COLO668 (cell line): ENCODE measurements around the gene TIMP4.

ENCODE experiments used
- DNase-seq: peaks from one replicate; lab custom pipeline; 2025; ENCODE audit not compliant: unreplicated experiment; lab: John Stamatoyannopoulos, UW

The TIMP4 gene

DNA sequence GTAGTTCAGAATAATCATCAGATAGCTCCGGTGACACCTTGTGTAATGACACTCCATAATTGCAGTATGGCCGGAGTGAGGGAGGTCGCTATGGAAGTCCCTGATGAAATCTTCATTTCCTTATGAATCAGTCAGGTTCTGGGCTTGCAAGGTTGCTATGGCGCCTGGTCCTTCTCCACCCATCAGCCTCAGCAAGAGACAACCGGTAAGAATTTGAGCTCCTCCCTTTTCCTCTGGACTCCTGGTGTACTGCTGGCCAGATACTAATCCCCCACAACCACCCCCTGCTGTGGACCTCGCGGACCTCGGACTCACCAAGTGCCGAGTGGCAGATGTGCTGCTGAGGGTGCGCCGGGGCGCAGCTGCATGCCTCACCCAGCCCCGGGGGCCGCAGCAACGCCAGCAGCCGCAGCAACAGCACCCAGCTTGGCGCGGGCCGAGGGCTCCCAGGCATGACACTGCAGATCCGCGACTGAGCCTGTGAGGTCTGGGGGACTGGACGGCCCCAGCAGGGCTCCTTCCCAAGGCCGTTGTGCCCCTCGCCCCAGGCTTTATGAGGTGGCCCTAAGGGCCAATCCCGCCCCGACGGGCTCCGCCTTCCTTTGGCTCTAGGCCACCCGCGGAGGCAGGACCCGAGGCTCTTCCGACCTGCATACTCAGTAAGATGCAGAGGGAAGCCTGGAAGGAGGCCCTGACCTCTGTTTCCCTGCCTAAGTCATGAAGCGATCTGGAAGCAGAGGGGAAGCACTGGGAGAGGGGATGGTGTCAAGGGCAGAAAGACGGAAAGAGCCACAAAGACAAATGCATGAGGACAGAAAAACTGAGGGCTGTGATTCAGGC, at the start of gene TIMP4:
Gene TIMP4 (minus strand): TSS at position 526 of the 840 bp plus-strand sequence. CDS start 72 bp downstream, at position 454.
- DNase-seq, result no peak

DNA sequence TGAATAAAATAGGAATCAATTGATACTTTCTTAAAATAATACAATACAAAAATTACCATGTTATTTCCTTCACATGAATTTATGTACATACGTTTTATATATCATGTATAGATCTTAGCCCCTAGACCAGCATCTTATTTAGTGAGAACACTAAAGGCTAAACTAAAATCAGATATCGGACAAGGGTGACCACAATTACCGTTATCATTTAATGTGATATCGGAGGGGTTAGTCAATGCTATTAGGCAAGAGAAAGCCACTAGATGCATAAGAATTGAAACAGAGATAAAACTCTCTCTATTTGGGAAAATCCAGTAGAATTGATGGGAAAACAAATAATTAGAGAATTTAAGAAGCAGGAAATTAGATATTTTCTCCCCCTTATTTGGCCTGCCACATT, 46.5 kb upstream of the TIMP4 start:
- no peak for DNase-seq

DNA sequence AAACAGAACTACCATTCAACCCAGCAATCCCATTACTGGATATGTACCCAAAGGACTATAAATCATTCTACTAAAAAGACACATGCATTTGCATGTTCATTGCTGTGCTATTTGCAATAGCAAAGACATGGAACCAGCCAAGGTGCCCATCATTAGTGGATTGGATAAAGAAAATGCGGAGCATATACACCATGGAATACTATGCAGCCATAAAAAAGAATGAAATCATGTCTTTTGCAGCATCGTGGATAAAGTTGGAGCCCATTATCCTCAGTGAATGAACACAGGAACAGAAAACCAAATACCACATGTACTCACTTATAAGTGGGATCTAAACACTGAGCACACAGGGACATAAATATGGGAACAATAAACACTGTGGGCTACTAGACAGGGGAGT, 43.1 kb upstream of the TIMP4 start:
- DNase-seq, result no peak

DNA sequence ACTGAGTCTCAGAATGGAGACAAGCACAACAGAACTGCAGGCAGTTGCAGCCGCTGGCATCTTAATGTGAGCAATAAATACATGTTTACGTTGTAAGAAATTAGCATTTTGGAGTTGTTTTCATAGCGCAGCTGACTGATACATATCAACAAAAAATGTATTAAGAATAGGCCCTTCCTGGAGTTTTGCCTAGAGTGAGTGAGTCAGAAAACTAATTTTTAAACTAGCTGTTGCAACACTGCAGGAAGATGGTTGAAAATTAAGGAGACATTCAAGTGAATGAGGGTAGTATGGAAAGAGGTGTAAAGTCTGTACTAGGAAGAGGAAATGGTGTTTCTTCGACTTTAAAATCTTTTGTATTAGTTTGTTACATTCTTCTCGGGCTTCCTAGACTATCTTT, 39.6 kb upstream of the TIMP4 start:
- DNase-seq, result no peak

DNA sequence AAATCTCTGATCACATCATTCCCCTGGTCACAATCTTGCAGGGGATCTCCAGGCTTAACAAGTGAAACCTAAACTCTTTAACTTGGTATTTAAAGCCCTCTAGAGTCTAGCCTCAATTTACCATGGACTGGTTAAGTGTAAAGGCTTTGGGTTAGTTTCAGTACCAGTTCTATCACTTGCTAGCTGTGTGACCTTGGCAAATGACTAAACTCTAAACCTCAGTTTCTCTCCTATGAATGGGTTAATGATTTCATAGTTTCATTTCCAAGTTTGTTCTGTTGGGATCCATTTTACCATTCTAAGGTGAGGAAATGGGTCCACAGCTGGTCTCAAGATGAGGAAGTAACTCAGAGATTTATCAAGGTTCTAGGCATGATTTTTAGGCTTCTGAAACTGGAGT, 38.8 kb upstream of the TIMP4 start:
- no peak for DNase-seq

DNA sequence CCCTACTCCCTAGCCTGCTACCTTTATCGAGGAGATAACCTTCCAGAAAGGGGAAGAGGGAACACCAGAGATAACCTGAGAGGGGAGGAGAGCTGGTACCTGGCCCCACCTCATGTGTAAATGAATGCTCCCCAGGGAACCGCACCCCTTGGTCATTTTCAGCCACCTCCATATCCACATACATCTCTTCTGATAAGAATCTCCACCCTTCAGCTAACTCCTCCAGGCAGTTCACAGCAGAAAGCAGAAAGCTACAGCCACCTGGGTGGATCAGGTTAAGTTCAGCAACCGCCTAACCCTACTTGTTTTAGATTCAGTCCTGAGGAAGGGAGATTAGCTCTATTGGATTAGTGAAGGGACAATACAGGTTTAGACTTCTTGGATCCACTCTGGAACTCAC, 38.0 kb upstream of the TIMP4 start:
- no peak for DNase-seq

DNA sequence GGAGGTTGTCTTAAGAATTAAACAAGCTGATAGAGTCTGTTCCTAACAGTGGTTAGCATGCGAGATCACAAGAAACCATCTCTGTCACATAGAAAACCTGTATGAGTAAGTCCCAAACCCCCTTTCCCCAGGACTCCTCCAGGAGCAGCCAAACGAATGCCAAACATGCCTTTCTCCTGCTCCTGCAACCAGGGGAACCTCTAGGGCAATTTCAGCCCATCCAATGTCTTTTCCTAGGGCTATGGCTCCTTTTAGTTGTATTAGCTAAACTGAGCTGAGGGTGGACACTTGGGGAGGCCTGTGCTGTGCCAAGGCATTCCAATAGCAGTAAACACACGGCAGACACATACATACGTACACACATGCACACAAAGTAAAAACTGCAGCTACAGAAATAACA, 36.5 kb upstream of the TIMP4 start:
- DNase-seq, result no peak

DNA sequence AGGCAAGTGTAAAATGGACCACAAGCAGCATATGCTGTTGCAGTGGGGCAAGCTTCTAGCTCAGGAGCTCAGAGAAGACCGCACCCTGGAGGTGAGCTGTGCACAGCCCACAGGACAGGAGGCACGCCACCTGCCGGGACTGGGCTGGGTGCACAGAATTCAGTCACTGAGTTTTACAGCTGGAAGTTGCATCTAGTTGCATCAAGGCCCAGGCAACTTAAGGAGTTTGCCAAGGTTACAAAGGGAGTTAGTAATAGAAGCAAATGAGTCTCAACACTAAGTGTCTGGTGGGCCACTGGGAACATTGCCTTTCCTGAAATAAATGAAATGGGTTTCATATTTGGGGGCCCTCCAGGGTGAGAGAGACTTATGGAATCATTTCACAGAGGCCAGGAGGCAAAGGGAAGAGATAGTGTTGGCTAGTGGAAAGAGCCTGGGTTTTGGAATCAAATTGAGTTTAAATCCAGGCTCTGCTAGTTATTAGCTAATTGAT, 36.0 kb upstream of the TIMP4 start:
- DNase-seq, result no peak

DNA sequence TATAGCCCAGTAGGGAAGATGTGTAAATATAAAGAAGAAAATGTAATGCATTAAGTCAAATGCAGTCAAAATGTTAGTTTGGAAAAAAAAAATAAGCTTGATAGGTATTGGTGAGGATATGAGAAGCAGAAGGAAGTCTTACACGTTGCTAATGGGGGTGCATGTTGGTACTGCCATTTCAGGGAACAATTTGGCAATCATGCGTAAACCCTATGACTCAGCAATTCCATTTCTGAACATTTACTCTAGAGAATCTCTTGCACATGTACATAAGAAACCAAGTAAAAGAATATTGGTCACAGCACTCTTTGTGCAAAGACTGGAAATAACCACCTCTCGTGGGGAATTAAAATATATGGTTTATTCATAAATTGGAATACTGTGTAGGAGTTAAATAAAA, 35.5 kb upstream of the TIMP4 start:
- no peak for DNase-seq

DNA sequence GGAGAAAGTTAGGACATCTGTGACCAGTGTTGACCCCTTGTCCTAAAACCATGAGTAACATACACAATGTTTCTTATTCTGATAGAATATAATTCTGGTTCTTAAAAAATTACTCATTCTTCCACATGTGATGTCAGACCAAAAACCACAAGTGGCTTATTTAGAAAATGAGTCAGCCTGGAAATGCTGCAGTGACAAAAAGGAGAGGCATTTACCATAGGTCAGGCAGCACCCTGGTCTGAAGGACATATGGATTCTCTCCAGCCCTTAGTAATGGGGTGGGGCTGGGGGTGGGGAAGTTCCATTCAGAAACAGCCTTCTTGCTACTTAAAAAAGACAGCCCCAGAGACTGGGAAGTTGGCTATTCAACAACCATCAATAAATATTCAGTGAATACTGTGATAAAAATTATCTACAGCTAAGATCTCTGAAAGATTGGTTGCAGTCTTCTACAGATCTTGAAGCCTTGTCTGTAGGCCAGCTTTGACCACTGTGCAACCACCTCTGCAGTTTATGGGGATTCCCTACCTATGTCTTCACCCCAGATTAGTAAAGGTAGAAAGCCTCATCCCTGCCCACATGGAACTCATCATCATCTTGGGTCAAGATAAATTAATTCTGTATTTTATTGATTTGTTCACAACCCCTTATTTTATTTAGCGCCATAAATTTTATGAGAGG, 34.9 kb upstream of the TIMP4 start:
- no peak for DNase-seq

DNA sequence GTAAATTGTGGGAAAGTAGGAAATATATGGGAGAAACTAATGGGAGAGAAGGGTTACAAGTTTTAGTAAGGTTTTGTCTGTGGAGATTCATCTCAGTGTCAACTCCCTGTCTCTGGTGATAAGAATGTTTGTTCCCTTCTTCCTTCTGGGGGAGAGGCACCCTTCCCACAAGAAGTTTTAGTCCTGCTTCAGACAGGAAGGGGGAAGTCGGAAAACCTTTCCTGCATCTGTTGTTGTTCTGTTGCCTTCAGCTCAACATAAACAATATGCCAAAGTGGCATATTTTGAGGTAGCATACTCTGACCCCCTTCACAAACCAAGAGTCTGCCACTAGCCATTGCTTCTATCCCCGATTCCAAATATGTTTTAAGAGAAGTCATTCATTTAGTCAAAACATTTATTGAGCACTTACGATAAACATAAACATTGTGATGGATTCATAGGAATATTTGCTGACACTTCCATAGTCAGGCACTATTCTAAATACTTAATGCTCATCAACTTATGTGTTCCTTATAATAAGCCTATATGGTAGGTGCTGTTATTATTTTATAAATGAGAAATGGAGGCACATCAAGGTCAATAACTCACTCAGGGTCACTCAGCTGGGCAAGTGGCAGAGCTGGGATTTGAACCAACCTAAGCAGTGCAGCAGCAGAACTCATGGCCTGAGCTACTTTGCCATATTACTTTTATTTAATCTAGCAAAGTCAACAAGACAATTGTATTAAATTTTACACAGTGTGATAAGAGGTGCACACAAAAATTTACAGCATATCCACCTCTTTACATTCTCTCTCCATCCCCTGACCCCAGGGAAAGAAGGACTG, 34.2 kb upstream of the TIMP4 start:
- DNase-seq, result no peak

DNA sequence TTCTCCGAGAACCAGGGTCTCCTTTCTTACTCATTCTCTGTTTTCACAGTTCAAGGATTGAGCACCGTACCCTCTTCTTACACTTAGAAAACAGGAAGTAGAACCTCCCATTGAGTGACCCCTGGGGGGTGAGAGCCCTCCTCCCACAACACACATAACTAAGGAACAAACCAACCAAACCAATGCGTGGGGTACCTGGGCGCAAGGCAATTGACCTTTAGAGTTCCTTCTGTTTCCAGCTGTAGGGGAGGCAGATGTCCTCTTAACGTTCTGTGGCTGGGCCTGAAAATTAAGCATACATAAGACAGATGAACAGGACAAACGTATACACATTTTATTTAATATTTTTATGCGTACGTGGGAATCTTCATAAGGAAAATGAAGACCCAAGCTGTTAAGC, 33.5 kb upstream of the TIMP4 start:
- DNase-seq, result no peak

DNA sequence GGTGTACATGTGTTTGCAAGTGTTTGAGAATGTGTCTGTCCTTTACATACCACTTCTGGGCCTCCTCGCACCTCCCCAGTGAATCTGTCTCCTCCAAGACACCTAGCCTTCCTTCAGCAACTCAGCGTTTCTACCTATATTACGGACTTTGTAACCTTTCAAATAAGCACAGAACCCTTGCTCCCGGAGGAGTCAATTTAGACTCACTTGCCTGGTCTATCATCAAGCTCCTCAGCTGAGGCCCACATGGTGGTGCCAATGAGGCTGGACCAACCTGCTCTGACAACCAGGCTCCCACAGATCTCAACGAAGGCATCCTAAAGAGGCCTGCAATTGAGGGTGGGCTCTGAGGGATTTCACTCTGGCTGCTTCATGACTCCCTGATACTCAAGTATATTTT, 32.8 kb upstream of the TIMP4 start:
- no peak for DNase-seq

DNA sequence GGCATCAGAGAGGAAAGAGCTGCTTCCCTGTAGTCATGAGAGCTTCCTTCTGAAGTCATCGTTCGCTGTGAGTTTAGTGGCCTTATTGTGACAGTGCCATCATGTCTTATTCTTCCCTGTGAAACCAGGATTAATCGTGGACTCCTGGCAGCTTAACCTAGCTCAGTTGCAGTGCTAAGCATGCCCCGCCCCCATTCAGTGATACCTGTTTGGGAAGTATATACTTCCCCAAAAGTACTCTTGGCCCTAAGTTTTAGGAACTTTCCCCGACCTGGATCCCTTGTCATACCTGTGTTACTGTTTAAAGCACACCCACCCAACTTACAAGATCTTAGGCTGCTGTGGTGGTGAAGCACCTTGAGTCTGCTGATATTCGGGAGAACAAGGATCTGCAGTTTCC, 32.1 kb upstream of the TIMP4 start:
- no peak for DNase-seq

DNA sequence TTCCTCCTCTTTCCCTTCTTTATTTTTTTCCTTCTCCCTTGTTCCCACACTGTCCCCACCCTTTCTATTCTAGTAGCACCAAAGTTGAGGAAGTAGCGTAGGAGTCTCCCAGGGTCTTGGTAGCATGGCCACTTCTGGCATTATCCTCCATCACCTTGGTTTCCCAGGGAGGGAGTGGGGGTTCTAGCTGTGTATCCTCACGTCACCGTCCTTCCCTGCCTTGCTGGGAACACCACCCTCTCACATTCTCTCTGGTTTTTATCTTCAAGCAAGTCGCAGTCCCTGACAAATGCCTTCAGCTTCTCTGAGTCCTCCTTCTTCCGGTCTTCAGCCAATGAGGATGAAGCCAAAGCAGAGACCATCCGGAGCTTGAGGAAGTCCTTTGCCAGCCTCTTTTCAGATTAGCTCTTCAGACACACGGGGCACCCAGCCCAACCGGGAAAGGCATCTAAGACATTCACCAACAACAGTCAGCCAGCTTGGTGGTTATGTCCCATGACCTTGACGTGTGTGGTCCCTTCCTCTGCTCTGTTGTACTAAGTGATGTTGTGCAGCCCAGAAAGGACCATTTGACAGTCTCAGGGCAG, 31.6 kb upstream of the TIMP4 start:
- DNase-seq, result no peak

DNA sequence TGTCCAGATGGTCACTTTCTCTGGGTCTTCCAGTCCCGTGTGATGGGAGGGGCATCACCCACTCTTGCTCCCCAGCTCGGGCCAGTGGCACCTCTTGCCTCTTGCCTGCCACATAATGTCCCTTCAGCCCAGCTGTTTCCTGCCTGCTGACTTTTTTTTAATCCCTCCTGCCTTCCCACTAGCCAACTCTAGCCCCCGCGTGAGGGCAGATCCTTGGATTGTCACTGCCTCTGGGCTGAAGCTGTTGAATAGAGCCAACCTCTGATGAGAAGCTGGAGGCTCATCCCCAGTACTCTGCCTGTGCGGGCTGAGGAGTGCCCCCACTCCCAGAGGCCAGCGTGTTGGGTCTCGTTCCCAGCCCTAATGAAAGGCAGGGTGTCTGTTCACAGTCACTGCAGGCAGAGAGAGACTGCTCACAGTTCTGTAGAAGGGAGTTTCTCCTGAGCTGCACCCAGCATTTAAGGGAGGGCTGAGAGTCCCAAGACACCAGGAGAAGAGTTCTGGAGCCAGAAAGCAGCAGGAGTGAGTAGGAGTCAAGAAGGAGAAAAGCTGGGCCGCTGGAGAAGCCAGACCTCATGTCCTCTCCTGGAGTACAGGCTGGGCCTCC, 30.1 kb upstream of the TIMP4 start:
- DNase-seq, result no peak

DNA sequence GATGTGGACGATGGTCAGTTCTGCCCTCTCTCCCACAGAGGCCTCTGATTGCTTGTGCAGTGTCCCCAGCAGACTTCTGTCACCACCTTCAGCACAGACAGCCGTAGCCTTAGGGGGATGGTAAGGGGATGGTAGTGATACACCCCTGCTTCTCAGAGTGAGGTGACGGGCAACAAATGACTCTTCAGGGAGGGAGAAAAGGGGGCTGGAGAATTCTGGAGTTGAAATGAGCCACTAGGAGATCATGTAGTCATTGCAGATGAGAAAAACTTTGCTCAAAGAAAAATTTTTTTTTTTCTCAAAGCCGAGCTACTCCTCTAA, 29.6 kb upstream of the TIMP4 start:
- no peak for DNase-seq

DNA sequence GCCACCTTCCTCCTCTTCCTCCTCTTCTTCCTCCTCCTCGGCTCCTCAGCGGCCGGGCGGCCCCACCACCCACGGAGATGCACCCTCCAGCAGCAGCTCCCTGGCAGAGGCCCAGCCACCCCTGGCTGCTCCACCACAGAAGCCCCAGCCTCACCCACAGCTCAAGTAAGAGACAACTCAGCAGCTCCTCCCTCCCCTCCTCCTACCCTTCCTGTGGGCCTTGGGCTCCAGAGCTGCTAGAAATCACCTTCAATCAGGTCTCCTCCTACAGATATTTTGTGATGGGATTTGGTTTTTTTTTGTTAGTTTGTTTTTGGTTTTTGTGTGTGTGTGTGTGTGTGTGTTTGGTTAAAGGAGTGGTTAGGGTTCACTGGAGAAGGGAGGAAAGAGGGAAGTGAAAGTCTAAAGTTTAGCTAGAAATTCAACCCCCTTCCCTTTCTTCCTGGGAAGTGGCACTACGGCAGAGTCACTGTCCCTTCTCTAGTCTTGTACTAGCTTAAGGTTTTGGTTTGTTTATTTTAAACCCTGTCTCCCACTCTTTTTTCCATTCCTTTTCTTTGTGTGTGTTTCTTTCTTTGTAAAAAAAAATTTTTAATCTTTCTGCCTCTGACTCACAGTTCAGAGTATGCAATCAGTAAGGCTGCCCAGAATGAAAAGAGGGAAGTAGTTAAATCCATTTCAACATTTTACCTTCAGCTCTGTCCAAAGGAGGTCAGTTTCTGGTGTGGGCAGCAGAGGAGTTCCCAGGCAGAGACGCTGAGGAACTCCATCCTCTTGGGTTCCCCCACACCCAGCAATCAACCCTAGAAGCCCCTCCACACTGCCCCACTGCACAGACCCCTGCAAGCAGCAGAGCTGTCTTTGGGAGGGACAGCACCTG, 29.0 kb upstream of the TIMP4 start:
- no peak for DNase-seq

DNA sequence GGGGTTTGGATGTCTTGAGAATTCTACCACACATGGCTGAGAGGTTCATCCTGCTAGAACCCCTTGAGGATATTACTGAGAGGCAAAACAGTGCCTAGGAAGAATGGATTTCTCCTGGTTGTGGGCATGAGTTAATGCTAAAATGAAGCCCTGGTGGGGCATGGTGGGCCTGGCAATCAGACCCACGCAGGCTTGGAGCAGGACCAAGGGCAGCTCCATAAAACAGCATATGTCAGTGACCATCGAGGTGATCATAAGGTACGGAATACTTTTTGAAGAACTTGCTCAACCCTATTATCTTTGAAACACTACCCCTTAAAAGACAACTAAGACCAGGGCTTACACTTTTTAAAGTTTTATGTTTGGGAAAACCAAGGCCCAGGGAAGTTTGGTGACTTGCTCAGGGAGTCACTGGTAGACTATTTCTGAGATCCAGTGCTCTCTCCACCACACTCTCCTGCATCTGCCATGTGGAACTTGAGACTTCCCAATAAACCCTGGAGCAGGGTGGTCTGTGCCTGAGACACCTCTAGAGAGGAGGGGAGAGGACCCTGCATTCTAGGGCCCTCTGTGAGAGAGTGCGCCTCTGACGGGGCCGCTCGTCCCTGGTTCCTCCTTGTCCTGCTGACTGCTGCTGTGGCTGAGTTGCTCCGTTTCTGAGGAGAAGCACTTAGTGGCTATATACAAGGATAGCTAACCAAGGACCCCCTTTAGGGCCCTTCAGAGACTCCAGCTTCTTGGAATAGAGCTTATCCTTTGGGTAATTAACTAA, 28.0 kb upstream of the TIMP4 start:
- DNase-seq, result no peak
